Thoracic aorta (tissue), 2 donors: ENCODE data around the gene LRRC8E. TPM values are rescaled to one million over a fixed set of nuclear protein-coding genes. Genes with fewer than 3 reads are reported as not detected.

ENCODE experiments used
- ATAC-seq: fragments of 150-250 bp; one replicate; pipeline ENCODE4 v1.8.0; 2017; ENCODE audit warnings: low read depth; ENCODE audit not compliant: insufficient number of reproducible peaks, low FRiP score
- DNase-seq: peaks from one replicate; pipeline ENCODE4 v3.0.0-alpha.2; 2020; ENCODE audit warnings: low spot score
- H3K27ac ChIP-seq, 2 donors: fragments of 200-600 bp; sonication (generic); 1 replicate in 1 of 2; 2 replicates in 1 of 2; pipeline ENCODE4 v1.5.1; 2016; ENCODE audit warnings: mild to moderate bottlenecking in 2 of 2, moderate library complexity in 2 of 2
- H3K27me3 ChIP-seq: fragments of 200-600 bp; sonication (generic); replicated peaks from 2 replicates; pipeline ENCODE4 v1.6.0; 2016; ENCODE audit warnings: mild to moderate bottlenecking; ENCODE audit not compliant: insufficient read depth
- H3K36me3 ChIP-seq: fragments of 200-600 bp; sonication (generic); one replicate; pipeline ENCODE4 v1.5.1; 2016
- H3K4me1 ChIP-seq, 2 donors: fragments of 200-600 bp; sonication (generic); 1 replicate in 1 of 2; 2 replicates in 1 of 2; pipeline versions ENCODE4 v1.5.1 to v1.6.0; 2016; ENCODE audit warnings: low read depth in 2 of 2, mild to moderate bottlenecking in 1 of 2; ENCODE audit not compliant: control insufficient read depth in 1 of 2
- H3K4me3 ChIP-seq: fragments of 200-600 bp; sonication (generic); 2 replicates; pipeline ENCODE4 v1.5.1; 2016; ENCODE audit warnings: mild to moderate bottlenecking
- H3K9me3 ChIP-seq: fragments of 200-600 bp; sonication (generic); 2 replicates; pipeline ENCODE4 v1.5.1; 2016
- total RNA-seq, 2 donors: library from RNA; depleted of rRNA; stranded (reverse); fragments of >200 nt; gene quantifications; one replicate each; pipeline versions ENCODE4 v1.1.0 to v1.2.3, GENCODE V29; 2016
- TF ChIP-seq, protein P1 (sequence below): fragments of 200-600 bp; sonication (generic); IDR thresholded peaks from one replicate; pipeline ENCODE4 v1.5.1; 2019; ENCODE audit warnings: antibody characterized with exemption

Gene LRRC8E
- total RNA-seq, 2 donors from 2014 or later = 0.14 TPM; not detected in 1

DNA sequence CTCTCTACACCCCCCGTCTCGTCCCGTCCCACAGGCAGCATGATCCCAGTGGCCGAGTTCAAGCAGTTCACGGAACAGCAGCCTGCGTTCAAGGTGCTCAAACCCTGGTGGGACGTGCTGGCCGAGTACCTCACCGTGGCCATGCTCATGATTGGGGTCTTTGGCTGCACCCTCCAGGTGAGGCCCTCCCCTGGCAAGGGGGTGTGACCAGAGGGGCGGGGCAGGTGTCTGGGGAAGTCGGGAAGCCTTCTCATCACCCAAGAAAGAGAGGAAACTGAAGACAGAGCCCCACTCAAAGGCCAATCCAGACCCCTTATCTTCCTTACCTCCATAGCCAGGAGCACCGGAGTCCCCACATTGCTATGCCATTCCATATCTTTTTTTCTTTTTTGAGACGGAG lies 7.3 kb downstream of the LRRC8E start:
- ATAC-seq = no peak
- no peak for DNase-seq
- no peaks in the 10 kb centered on the region for H3K9me3 ChIP-seq
- no peaks in the 10 kb centered on the region for H3K27me3 ChIP-seq
- H3K4me3 ChIP-seq = no peak overlapping the region
- no peak overlapping the region for H3K27ac ChIP-seq
- H3K4me1 ChIP-seq = no peaks in the 10 kb centered on the region
- TF ChIP-seq, protein P1, sequence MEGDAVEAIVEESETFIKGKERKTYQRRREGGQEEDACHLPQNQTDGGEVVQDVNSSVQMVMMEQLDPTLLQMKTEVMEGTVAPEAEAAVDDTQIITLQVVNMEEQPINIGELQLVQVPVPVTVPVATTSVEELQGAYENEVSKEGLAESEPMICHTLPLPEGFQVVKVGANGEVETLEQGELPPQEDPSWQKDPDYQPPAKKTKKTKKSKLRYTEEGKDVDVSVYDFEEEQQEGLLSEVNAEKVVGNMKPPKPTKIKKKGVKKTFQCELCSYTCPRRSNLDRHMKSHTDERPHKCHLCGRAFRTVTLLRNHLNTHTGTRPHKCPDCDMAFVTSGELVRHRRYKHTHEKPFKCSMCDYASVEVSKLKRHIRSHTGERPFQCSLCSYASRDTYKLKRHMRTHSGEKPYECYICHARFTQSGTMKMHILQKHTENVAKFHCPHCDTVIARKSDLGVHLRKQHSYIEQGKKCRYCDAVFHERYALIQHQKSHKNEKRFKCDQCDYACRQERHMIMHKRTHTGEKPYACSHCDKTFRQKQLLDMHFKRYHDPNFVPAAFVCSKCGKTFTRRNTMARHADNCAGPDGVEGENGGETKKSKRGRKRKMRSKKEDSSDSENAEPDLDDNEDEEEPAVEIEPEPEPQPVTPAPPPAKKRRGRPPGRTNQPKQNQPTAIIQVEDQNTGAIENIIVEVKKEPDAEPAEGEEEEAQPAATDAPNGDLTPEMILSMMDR = no peak
- no peaks in the 10 kb centered on the region for H3K36me3 ChIP-seq

DNA sequence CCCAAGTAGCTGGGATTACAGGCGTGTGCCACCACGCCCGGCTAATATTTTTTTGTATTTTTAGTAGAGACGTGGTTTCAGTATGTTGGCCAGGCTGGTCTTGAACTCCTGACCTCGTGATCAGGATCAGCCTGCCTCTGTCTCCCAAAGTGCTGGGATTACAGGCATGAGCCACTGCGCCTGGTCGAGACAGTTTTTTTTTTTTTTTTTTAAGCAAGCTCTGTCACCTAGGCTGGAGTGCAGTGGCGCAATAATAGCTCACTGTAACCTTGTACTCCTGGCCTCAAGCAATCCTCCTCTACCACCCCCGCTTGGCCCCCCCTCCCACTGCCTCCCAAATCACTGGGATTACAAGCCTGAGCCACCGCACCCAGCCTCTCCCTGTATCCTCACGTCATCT lies 9.0 kb downstream of the LRRC8E start:
- no peak for ATAC-seq
- DNase-seq = no peak
- TF ChIP-seq, protein P1 = no peak

GRCh38 chr19:7898967-7899366 lies 10.7 kb downstream of the LRRC8E start:
- Histone ChIP-seq H3K27ac (no peak overlapping the region), H3K36me3 (no peaks in the 10 kb centered on the region), H3K27me3 (no peaks in the 10 kb centered on the region), H3K4me1 (peaks cover 5 to 9% of the 10 kb centered on the region in 2 donors), H3K4me3 (no peak overlapping the region), H3K9me3 (no peaks in the 10 kb centered on the region)
- DNase-seq (no peak), ATAC-seq (no peak)
- TF ChIP-seq, protein P1 = no peak

More for the DNA sequence above, 9.0 kb downstream of the LRRC8E start:
- Histone ChIP-seq H3K36me3 (no peaks in the 10 kb centered on the region), H3K27ac (no peak overlapping the region), H3K4me3 (no peak overlapping the region), H3K4me1 (peaks cover 0 to under 1% of the 10 kb centered on the region in 2 donors), H3K9me3 (no peaks in the 10 kb centered on the region), H3K27me3 (no peaks in the 10 kb centered on the region)

DNA sequence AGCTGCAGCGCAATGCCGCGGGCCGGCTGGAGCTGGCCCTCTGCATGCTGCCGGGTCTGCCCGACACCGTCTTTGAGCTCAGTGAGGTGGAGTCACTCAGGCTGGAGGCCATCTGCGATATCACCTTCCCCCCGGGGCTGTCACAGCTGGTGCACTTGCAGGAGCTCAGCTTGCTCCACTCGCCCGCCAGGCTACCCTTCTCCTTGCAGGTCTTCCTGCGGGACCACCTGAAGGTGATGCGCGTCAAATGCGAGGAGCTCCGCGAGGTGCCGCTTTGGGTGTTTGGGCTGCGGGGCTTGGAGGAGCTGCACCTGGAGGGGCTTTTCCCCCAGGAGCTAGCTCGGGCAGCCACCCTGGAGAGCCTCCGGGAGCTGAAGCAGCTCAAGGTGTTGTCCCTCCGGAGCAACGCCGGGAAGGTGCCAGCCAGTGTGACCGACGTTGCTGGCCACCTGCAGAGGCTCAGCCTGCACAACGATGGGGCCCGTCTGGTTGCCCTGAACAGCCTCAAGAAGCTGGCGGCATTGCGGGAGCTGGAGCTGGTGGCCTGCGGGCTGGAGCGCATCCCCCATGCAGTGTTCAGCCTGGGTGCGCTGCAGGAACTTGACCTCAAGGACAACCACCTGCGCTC lies 11.6 kb downstream of the LRRC8E start:
- Histone ChIP-seq H3K4me3 (no peak overlapping the region), H3K27me3 (no peaks in the 10 kb centered on the region), H3K4me1 (peaks cover 9 to 16% of the 10 kb centered on the region in 2 donors), H3K27ac (no peak overlapping the region), H3K36me3 (no peaks in the 10 kb centered on the region), H3K9me3 (no peaks in the 10 kb centered on the region)
- ATAC-seq = no peak
- TF ChIP-seq, protein P1 = no peak
- DNase-seq = no peak

DNA sequence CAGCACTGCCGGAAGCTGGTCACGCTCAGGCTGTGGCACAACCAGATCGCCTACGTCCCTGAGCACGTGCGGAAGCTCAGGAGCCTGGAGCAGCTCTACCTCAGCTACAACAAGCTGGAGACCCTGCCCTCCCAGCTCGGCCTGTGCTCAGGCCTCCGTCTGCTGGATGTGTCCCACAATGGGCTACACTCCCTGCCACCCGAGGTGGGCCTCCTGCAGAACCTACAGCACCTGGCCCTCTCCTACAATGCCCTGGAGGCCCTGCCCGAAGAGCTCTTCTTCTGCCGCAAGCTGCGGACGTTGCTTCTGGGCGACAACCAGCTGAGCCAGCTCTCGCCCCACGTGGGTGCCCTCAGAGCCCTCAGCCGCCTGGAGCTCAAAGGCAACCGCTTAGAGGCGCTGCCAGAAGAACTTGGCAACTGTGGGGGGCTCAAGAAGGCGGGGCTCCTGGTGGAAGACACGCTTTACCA lies 12.1 kb downstream of the LRRC8E start:
- H3K4me3 ChIP-seq = no peak overlapping the region
- no peaks in the 10 kb centered on the region for H3K27me3 ChIP-seq
- no peak overlapping the region for H3K27ac ChIP-seq
- H3K9me3 ChIP-seq = no peaks in the 10 kb centered on the region
- peaks cover 15 to 21% of the 10 kb centered on the region in 2 donors for H3K4me1 ChIP-seq
- no peak for ATAC-seq
- TF ChIP-seq, protein P1 = no peak
- DNase-seq = no peak
- no peaks in the 10 kb centered on the region for H3K36me3 ChIP-seq
